Left lung (tissue), 10 donors: ENCODE data around the gene GPC6. TPM values are rescaled to one million over a fixed set of nuclear protein-coding genes. Genes with fewer than 3 reads are reported as not detected.
"Not testable (repeated sequence)": the region's sequence is repeated elsewhere in the genome, so short reads cannot be mapped to it uniquely, and the experiment has no call there.

ENCODE experiments used
- ATAC-seq: fragments of 200-7000 bp; cut with Tn5 transposase; one replicate; pipeline ENCODE4 v1.9.1; 2020; ENCODE audit warnings: moderate library complexity
- DNase-seq, 4 donors: peaks; one replicate each; pipeline ENCODE4 v3.0.0-alpha.2; 2013 to 2020
- H3K27ac ChIP-seq, 2 donors: fragments of 200-600 bp; sonication (generic) in 1 of 2; one replicate each; pipeline versions ENCODE4 v1.5.0 to v1.8.0; 2020 to 2021
- H3K27me3 ChIP-seq, 2 donors: fragments of 200-600 bp; sonication (generic) in 1 of 2; one replicate each; pipeline versions ENCODE4 v1.5.0 to v1.8.0; 2020 to 2021
- H3K36me3 ChIP-seq, 2 donors: fragments of 200-600 bp; sonication (generic) in 1 of 2; one replicate each; pipeline versions ENCODE4 v1.5.0 to v1.8.0; 2020 to 2021
- H3K4me1 ChIP-seq, 2 donors: fragments of 200-600 bp; one replicate each; pipeline ENCODE4 v1.8.0; 2021
- H3K4me3 ChIP-seq, 2 donors: fragments of 200-600 bp; sonication (generic) in 1 of 2; one replicate each; pipeline versions ENCODE4 v1.5.0 to v1.8.0; 2020 to 2021; ENCODE audit warnings: mild to moderate bottlenecking in 1 of 2
- H3K9me3 ChIP-seq, 2 donors: fragments of 200-600 bp; sonication (generic) in 1 of 2; one replicate each; pipeline versions ENCODE4 v1.5.0 to v1.8.0; 2020 to 2021
- CTCF ChIP-seq, 2 donors: fragments of 200-600 bp; sonication (generic) in 1 of 2; IDR thresholded peaks; one replicate each; pipeline versions ENCODE4 v1.5.0 to v1.8.0; 2021; ENCODE audit warnings: antibody characterized with exemption in 2 of 2
- intact Hi-C, 2 donors: fragments of 100-400 bp; cut with DNase I; formaldehyde crosslinking; loops; one replicate each; pipeline versions ENCODE4 v1.11.2 to v1.14.2; 2022
- polyA plus RNA-seq, 6 donors: library from polyadenylated mRNA; unstranded; fragments of 120-200 nt; gene quantifications; one replicate each; pipeline ENCODE4 v1.2.1, GENCODE V29; 2013; ENCODE audit not compliant: insufficient read length in 6 of 6
- total RNA-seq, 2 donors: library from RNA; stranded (reverse); fragmentation: NEBNext Ultra II Directional; extraction: Animal tissue kit (Norgen Biotek cat#: 25700); gene quantifications; one replicate each; pipeline ENCODE4 v1.2.1, GENCODE V29; 2021
- donor health status: DM: no; HTN: yes; CAD: no.
- donor health status: DM: no; HTN: no; CAD: no.

Gene GPC6
- total and polyA plus RNA-seq, 8 donors, result 9.6 to 25.8 (median 21.1) TPM

DNA sequence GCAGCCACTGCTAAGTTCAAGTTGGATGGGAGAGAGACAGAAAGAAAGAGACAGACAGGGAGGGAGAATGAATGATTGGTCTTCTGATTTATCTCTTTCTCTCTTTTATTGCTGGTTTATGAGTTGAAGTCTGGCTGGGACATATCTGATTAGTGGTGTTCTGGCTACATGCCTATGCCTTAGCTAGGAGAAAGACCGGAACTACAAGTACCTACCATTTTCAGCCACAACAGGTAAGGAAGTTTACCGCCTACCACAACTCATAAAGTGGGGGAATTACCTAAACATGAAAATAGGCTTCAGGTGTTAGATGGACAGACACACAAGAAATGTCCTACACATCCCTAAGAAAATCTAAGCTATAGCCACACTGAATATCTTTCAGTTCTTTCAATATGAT lies 36.6 kb upstream of the GPC6 start:
- H3K9me3 ChIP-seq, result peaks cover 0 to 3% of the 10 kb centered on the region in 2 donors
- no peaks in the 10 kb centered on the region for H3K27me3 ChIP-seq
- no peak for TF ChIP-seq CTCF (IDR thresholded peaks at IDR 0.05)
- H3K4me3 ChIP-seq, result no peak overlapping the region
- intact Hi-C loops, result no loop called here
- H3K36me3 ChIP-seq, result no peaks in the 10 kb centered on the region
- H3K4me1 ChIP-seq, result no peaks in the 10 kb centered on the region
- H3K27ac ChIP-seq, result no peak overlapping the region
- DNase-seq, result no peak
- ATAC-seq, result no peak

DNA sequence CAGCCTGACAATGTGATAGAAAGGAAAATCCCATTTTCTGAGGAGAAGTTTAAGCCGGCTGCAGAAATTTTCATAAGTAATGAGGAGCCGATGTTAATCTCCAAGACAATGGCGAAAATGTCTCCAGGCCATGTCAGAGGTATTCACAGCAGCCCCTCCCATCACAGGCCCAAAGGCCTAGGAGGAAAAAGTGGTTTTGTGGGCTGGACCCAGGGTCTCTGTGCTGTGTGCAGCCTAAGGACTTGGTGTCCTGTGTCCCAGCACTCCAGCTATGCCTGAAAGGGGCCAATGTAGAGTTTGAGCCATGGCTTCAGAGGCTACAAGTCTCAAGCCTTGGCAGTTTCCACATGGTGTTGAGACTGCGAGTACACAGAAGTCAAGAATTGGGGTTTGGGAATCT lies 32.9 kb upstream of the GPC6 start:
- DNase-seq (no peak), ATAC-seq (no peak)
- H3K36me3 ChIP-seq, result no peaks in the 10 kb centered on the region
- no peaks in the 10 kb centered on the region for H3K27me3 ChIP-seq
- TF ChIP-seq CTCF (IDR thresholded peaks at IDR 0.05), result no peak
- H3K4me3 ChIP-seq, result no peak overlapping the region
- intact Hi-C loops, result no loop called here
- no peak overlapping the region for H3K27ac ChIP-seq
- H3K9me3 ChIP-seq, result peaks cover 0 to 16% of the 10 kb centered on the region in 2 donors
- no peaks in the 10 kb centered on the region for H3K4me1 ChIP-seq

DNA sequence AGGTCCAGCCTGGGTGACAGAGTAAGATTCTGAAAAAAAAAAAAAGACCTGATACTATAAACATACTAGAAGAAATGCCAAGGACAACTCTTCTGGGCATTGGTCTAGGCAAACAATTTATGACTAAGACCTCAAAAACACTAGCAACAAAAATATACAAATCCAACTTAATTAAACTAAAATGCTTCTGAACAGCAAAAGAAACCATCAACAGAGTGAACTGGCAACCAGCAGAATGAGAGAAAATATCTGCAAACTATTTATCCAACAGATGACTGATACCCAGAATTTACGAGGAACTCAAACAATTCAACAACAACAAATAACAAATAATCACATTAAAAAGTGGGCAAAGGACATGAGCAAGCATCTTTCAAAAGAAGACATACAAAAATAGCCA lies 26.8 kb upstream of the GPC6 start:
- DNase-seq (no peak), ATAC-seq (no peak)
- H3K27ac ChIP-seq, result no peak overlapping the region
- H3K4me1 ChIP-seq, result no peaks in the 10 kb centered on the region
- no peaks in the 10 kb centered on the region for H3K27me3 ChIP-seq
- H3K36me3 ChIP-seq, result no peaks in the 10 kb centered on the region
- no peak for TF ChIP-seq CTCF (IDR thresholded peaks at IDR 0.05)
- intact Hi-C loops, result no loop called here
- H3K9me3 ChIP-seq, result peaks cover 0 to 13% of the 10 kb centered on the region in 2 donors
- no peak overlapping the region for H3K4me3 ChIP-seq

- H3K27ac ChIP-seq, result no peak overlapping the region
- TF ChIP-seq CTCF (IDR thresholded peaks at IDR 0.05), result no peak
- ATAC-seq, result no peak
- H3K4me3 ChIP-seq, result no peak overlapping the region
- H3K27me3 ChIP-seq, result no peaks in the 10 kb centered on the region
- H3K9me3 ChIP-seq, result peaks cover 0 to 10% of the 10 kb centered on the region in 2 donors
- DNase-seq, result no peak
- no peaks in the 10 kb centered on the region for H3K36me3 ChIP-seq
- intact Hi-C loops, result no loop called here
- no peaks in the 10 kb centered on the region for H3K4me1 ChIP-seq
Observed at GRCh38 chr13:93200626-93201025, 26.0 kb upstream of the GPC6 start.

DNA sequence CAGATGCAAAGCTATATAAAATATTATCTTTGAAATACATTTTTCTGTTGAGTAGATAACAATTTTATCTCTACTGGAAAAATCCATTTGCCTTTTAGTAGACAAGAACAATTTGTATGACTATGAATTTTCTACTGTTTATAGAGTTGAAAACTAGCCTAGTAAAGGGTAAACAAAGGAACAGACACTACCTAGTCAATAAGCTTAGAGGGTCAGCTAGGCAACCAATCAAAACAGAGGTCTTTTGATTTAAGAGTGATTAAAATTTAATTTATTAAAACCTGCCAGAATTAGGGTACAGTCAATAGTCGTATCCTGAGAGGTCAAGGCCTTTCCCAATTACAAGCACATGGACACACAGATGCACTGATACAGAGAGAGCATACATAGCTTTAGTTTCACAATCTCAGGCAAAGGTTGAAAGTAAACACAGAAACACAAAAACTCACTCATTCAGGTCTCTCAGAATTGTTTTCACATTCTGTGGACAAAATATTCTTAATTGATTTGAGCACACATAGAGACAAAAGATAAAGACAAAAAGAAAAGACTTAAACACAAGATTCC lies 24.5 kb upstream of the GPC6 start:
- no peak for ATAC-seq

DNA sequence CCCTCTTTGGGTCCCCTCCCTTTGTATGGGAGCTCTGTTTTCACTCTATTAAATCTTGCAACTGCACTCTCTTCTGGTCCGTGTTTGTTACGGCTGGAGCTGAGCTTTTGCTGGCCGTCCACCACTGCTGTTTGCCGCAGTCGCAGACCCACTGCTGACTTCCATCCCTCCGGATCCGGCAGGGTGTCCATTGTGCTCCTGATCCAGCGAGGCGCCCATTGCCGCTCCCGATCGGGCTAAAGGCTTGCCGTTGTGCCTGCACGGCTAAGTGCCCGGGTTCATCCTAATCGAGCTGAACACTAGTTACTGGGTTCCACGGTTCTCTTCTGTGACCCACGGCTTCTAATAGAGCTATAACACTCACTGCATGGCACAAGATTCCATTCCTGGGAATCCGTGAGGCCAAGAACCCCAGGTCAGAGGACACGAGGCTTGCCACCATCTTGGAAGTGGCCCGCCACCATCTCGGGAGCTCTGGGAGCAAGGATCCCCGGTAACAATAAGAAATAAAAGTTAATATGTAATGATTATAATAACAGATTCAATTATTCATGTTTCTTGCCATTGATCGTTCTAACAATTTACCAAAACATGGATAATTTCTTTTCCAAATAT lies 19.7 kb upstream of the GPC6 start:
- H3K9me3 ChIP-seq, intact Hi-C loops, H3K27me3 ChIP-seq, H3K4me3 ChIP-seq, H3K4me1 ChIP-seq, H3K36me3 ChIP-seq, H3K27ac ChIP-seq, ATAC-seq: not testable (repeated sequence)
- DNase-seq, result peak in 1 of 4 donors; percentile 62

More for the DNA sequence above, 24.5 kb upstream of the GPC6 start:
- TF ChIP-seq CTCF (IDR thresholded peaks at IDR 0.05), result no peak
- Histone ChIP-seq H3K27me3 (no peaks in the 10 kb centered on the region), H3K4me1 (no peaks in the 10 kb centered on the region), H3K36me3 (no peaks in the 10 kb centered on the region), H3K27ac (no peak overlapping the region), H3K4me3 (no peak overlapping the region), H3K9me3 (peaks cover 0 to 3% of the 10 kb centered on the region in 2 donors)
- intact Hi-C loops, result no loop called here
- no peak for DNase-seq
